Sigmoid colon (tissue), 7 donors: ENCODE measurements around the gene CDK5. TPM values are rescaled to one million over a fixed set of nuclear protein-coding genes. Genes with fewer than 3 reads are reported as not detected.

Experiments used
- DNase-seq: peaks from one replicate; pipeline ENCODE4 v3.0.0-alpha.2; 2019
- H3K27ac ChIP-seq, 4 donors: fragments of 200-600 bp; sonication (generic); one replicate each; pipeline ENCODE4 v1.5.1; 2016 to 2019; ENCODE audit warnings: mild to moderate bottlenecking in 1 of 4
- H3K27me3 ChIP-seq, 3 donors: fragments of 200-600 bp; sonication (generic); one replicate each; pipeline ENCODE4 v1.5.1; 2019; ENCODE audit warnings: mild to moderate bottlenecking in 1 of 3
- H3K36me3 ChIP-seq, 4 donors: fragments of 200-600 bp; sonication (generic); one replicate each; pipeline ENCODE4 v1.5.1; 2016 to 2019
- H3K4me1 ChIP-seq, 4 donors: fragments of 200-600 bp; sonication (generic); one replicate each; pipeline ENCODE4 v1.5.1; 2017 to 2019
- H3K4me3 ChIP-seq, 4 donors: fragments of 200-600 bp; sonication (generic); one replicate each; pipeline ENCODE4 v1.5.1; 2017 to 2019; ENCODE audit warnings: mild to moderate bottlenecking in 2 of 4, moderate library complexity in 1 of 4
- H3K9me3 ChIP-seq, 4 donors: fragments of 200-600 bp in 3 of 4; sonication (generic) in 3 of 4; one replicate each; pipeline versions ENCODE4 v1.5.1 to v1.6.1; 2013 to 2019
- CTCF ChIP-seq, 4 experiments: fragments of 450-650 bp in 3 of 4; fragments of 200-600 bp in 1 of 4; IDR thresholded peaks; one replicate each; pipeline ENCODE4 v1.5.1; 2016 to 2019; ENCODE audit warnings: antibody characterized with exemption in 4 of 4, mild to moderate bottlenecking in 3 of 4, moderate library complexity in 2 of 4
- EP300 ChIP-seq, 4 donors: sonication (generic); formaldehyde crosslinking; IDR thresholded peaks; one replicate each; pipeline ENCODE4 v1.6.1; 2017; ENCODE audit warnings: antibody characterized with exemption in 4 of 4
- POLR2A ChIP-seq, 2 donors: fragments of 450-650 bp; IDR thresholded peaks; one replicate each; pipeline ENCODE4 v1.6.1; 2016; ENCODE audit warnings: antibody characterized with exemption in 2 of 2, mild to moderate bottlenecking in 2 of 2, moderate library complexity in 2 of 2
- POLR2AphosphoS5 ChIP-seq, 4 donors: sonication (generic); formaldehyde crosslinking; IDR thresholded peaks; one replicate each; pipeline ENCODE4 v1.6.1; 2017; ENCODE audit warnings: antibody characterized with exemption in 4 of 4
- WGBS, 2 donors: extraction: QIAGEN DNeasy Blood & Tissue Kit; methylation state at CpG; one replicate each; pipeline ENCODE4 v1.1.7; 2013; 5-methylcytosine and 5-hydroxymethylcytosine counted together
- intact Hi-C: fragments of 100-400 bp; cut with DNase I; formaldehyde crosslinking; loops from one replicate; pipeline ENCODE4 v1.15.1; 2023
- polyA plus RNA-seq, 3 donors: library from polyadenylated mRNA; stranded (reverse); fragments of 200-250 nt; gene quantifications; one replicate each; pipeline ENCODE4 v1.2.3, GENCODE V29; 2013
- total RNA-seq, 4 donors: library from RNA; depleted of rRNA; stranded (reverse); fragments of >200 nt; gene quantifications; one replicate each; pipeline ENCODE4 v1.1.0, GENCODE V29; 2016
- donor health status: healthy with polysubstance abuse.
- donor health status: Bipolar disorder and iron deficiency.
- donor health status: healthy.

The CDK5 gene
- total and polyA plus RNA-seq, 7 donors: 6.0 to 10.6 (median 8.2) TPM

GRCh38 chr7:151060113-151060415 is 2.4 kb upstream of the CDK5 start:
- Histone ChIP-seq H3K27me3 (no peaks in the 10 kb centered on the region), H3K9me3 (no peaks in the 10 kb centered on the region), H3K4me3 (peak overlapping the region; percentile 68 to 91 (median 78)), H3K4me1 (peaks cover 0 to 63% (median 56%) of the 10 kb centered on the region in 4 donors), H3K27ac (peak overlapping the region; percentile 86 to 96 (median 93)), H3K36me3 (peaks cover 0 to 16% (median 8%) of the 10 kb centered on the region in 4 donors)
- WGBS, 2 donors: 1 to 4% methylated on average over 17 of the region's 17 CpGs
- intact Hi-C loops: no loop called here
- DNase-seq: no peak
- TF ChIP-seq POLR2AphosphoS5 (IDR thresholded peaks at IDR 0.05): no peak

- Histone ChIP-seq H3K27ac (peak within 1 kb of the TSS; percentile 86 to 96 (median 93)), H3K9me3 (no peaks in the 10 kb centered on the region), H3K36me3 (peaks cover 0 to 11% (median 3%) of the 10 kb centered on the region in 4 donors), H3K4me3 (peak within 1 kb of the TSS; percentile 68 to 91 (median 78)), H3K4me1 (peaks cover 0 to 63% (median 56%) of the 10 kb centered on the region in 4 donors), H3K27me3 (no peaks in the 10 kb centered on the region)
- peak in 2 of 4 experiments; percentile 16 to 57 for TF ChIP-seq CTCF (IDR thresholded peaks at IDR 0.05)
- TF ChIP-seq POLR2AphosphoS5 (IDR thresholded peaks at IDR 0.05): peak; percentile 34 to 85 (median 61)
- TF ChIP-seq POLR2A (IDR thresholded peaks at IDR 0.05): peak; percentile 17 to 21
- TF ChIP-seq EP300 (IDR thresholded peaks at IDR 0.05): no peak
- DNase-seq: peak; percentile 94
- WGBS, 2 donors: 1% methylated on average over 75 of the region's 75 CpGs
- intact Hi-C loops: loop anchor here (1.0 to 2.0 kb wide), 4 partner anchors 22 to 51 kb away; partner anchors contain the start of genes ABCB8 and AGAP3
These were observed 1.8 kb upstream of the CDK5 start, which contains the start of gene SLC4A2 for GRCh38 chr7:151059367-151060112. Gene SLC4A2 (plus strand): TSS chr7:151059589. CDS start chr7:151061988, 2,399 bp downstream.

GRCh38 chr7:151058781-151059366 is 1.2 kb upstream of the CDK5 start:
- Histone ChIP-seq H3K4me3 (peak overlapping the region; percentile 68 to 91 (median 78)), H3K9me3 (no peaks in the 10 kb centered on the region), H3K36me3 (peaks cover 0 to 11% (median 0%) of the 10 kb centered on the region in 4 donors), H3K4me1 (peaks cover 0 to 62% (median 56%) of the 10 kb centered on the region in 4 donors), H3K27me3 (no peaks in the 10 kb centered on the region), H3K27ac (peak overlapping the region; percentile 86 to 96 (median 93))
- no peak for TF ChIP-seq CTCF (IDR thresholded peaks at IDR 0.05)
- no peak for TF ChIP-seq EP300 (IDR thresholded peaks at IDR 0.05)
- TF ChIP-seq POLR2AphosphoS5 (IDR thresholded peaks at IDR 0.05): no peak
- TF ChIP-seq POLR2A (IDR thresholded peaks at IDR 0.05): no peak
- intact Hi-C loops: loop anchor here (1.0 to 2.0 kb wide), 4 partner anchors 22 to 52 kb away; partner anchors contain the start of genes ABCB8 and AGAP3
- 5 to 9% methylated on average over 18 of the region's 18 CpGs for WGBS, 2 donors
- no peak for DNase-seq

- Histone ChIP-seq H3K27ac (peak overlapping the region; percentile 86 to 96 (median 93)), H3K4me1 (peaks cover 0 to 56% (median 49%) of the 10 kb centered on the region in 4 donors), H3K4me3 (peak overlapping the region; percentile 68 to 91 (median 78)), H3K9me3 (no peaks in the 10 kb centered on the region), H3K27me3 (no peaks in the 10 kb centered on the region), H3K36me3 (peaks cover 0 to 10% (median 0%) of the 10 kb centered on the region in 4 donors)
- 1% methylated on average over 46 of the region's 46 CpGs for WGBS, 2 donors
- TF ChIP-seq POLR2A (IDR thresholded peaks at IDR 0.05) (peak; percentile 58 to 60), POLR2AphosphoS5 (IDR thresholded peaks at IDR 0.05) (peak; percentile 72 to 96 (median 78)), EP300 (IDR thresholded peaks at IDR 0.05) (peak in 2 of 4 donors; percentile 7 to 33), CTCF (IDR thresholded peaks at IDR 0.05) (no peak)
- intact Hi-C loops: loop anchor here (2.0 kb wide), 2 partner anchors 29 to 53 kb away; partner anchors contain the start of gene ABCB8
- DNase-seq: peak; percentile 100
These were observed 488 bp upstream of the CDK5 start for GRCh38 chr7:151057989-151058780.
